Stimulated activated memory B cell treated with anti-CD40 and anti-IgM and Interleukin-4, amounts not matched to agents 10 μg/mL and 1 μg/mL and 100 μg/mL, for 72 hours (primary cell): ENCODE results near the gene LBHD2.
A peak's percentile ranks its signal among the peaks of the same experiment; 100 is the strongest.

Experiments used
- ATAC-seq: fragments of 150-1000 bp; cut with Tn5 transposase; 2 replicates; pipeline ENCODE4 v1.10.0; 2021
- H3K27ac Mint-ChIP-seq: one replicate; pipeline ENCODE4 v1.8.0; 2022; ENCODE audit warnings: mild to moderate bottlenecking, mixed read lengths
- H3K27me3 Mint-ChIP-seq: one replicate; pipeline ENCODE4 v1.8.0; 2022; ENCODE audit warnings: mixed read lengths
- H3K36me3 Mint-ChIP-seq: one replicate; pipeline ENCODE4 v1.8.0; 2022; ENCODE audit warnings: mixed read lengths
- H3K4me1 Mint-ChIP-seq: one replicate; pipeline ENCODE4 v1.8.0; 2022; ENCODE audit warnings: mixed read lengths
- H3K4me3 Mint-ChIP-seq: one replicate; pipeline ENCODE4 v1.8.0; 2022; ENCODE audit warnings: mild to moderate bottlenecking, moderate library complexity, mixed read lengths
- H3K9me3 Mint-ChIP-seq: one replicate; pipeline ENCODE4 v1.8.0; 2022; ENCODE audit warnings: mixed read lengths

LBHD2 gene

GRCh38 chr14:103134405-103134804 is 50.4 kb downstream of the LBHD2 start:
- Mint-ChIP-seq H3K36me3 (no peaks in the 10 kb centered on the region), H3K9me3 (no peaks in the 10 kb centered on the region), H3K27me3 (peaks cover 19% of the 10 kb centered on the region), H3K4me3 (no peak overlapping the region), H3K27ac (no peak overlapping the region), H3K4me1 (peaks cover 3% of the 10 kb centered on the region)
- no peak for ATAC-seq

- Mint-ChIP-seq H3K9me3 (no peaks in the 10 kb centered on the region), H3K36me3 (no peaks in the 10 kb centered on the region), H3K4me3 (no peak overlapping the region), H3K27me3 (peaks cover 20% of the 10 kb centered on the region), H3K27ac (no peak overlapping the region), H3K4me1 (peaks cover 8% of the 10 kb centered on the region)
- ATAC-seq: no peak
These were observed 50.9 kb downstream of the LBHD2 start for GRCh38 chr14:103134919-103135318.

GRCh38 chr14:103135333-103136260 is 51.6 kb downstream of the LBHD2 start:
- H3K4me3 Mint-ChIP-seq: no peak overlapping the region
- no peak for ATAC-seq
- peaks cover 3% of the 10 kb centered on the region for H3K9me3 Mint-ChIP-seq
- H3K27me3 Mint-ChIP-seq: peaks cover 23% of the 10 kb centered on the region
- peaks cover 15% of the 10 kb centered on the region for H3K4me1 Mint-ChIP-seq
- no peaks in the 10 kb centered on the region for H3K36me3 Mint-ChIP-seq
- H3K27ac Mint-ChIP-seq: no peak overlapping the region

GRCh38 chr14:103136388-103137271 is 52.6 kb downstream of the LBHD2 start:
- peaks cover 3% of the 10 kb centered on the region for H3K9me3 Mint-ChIP-seq
- no peak overlapping the region for H3K27ac Mint-ChIP-seq
- H3K36me3 Mint-ChIP-seq: no peaks in the 10 kb centered on the region
- ATAC-seq: no peak
- peaks cover 23% of the 10 kb centered on the region for H3K27me3 Mint-ChIP-seq
- H3K4me1 Mint-ChIP-seq: peaks cover 25% of the 10 kb centered on the region
- no peak overlapping the region for H3K4me3 Mint-ChIP-seq

- Mint-ChIP-seq H3K27me3 (peaks cover 30% of the 10 kb centered on the region), H3K27ac (no peak overlapping the region), H3K36me3 (no peaks in the 10 kb centered on the region), H3K9me3 (peaks cover 3% of the 10 kb centered on the region), H3K4me3 (no peak overlapping the region), H3K4me1 (peaks cover 26% of the 10 kb centered on the region)
- ATAC-seq: no peak
These were observed 53.8 kb downstream of the LBHD2 start for GRCh38 chr14:103137689-103138300.

GRCh38 chr14:103138301-103139131 is 54.5 kb downstream of the LBHD2 start:
- Mint-ChIP-seq H3K27me3 (peaks cover 38% of the 10 kb centered on the region), H3K9me3 (peaks cover 3% of the 10 kb centered on the region), H3K27ac (no peak overlapping the region), H3K4me3 (no peak overlapping the region), H3K36me3 (no peaks in the 10 kb centered on the region), H3K4me1 (peaks cover 26% of the 10 kb centered on the region)
- ATAC-seq: no peak

- H3K4me3 Mint-ChIP-seq: no peak overlapping the region
- peaks cover 26% of the 10 kb centered on the region for H3K4me1 Mint-ChIP-seq
- peaks cover 46% of the 10 kb centered on the region for H3K27me3 Mint-ChIP-seq
- H3K9me3 Mint-ChIP-seq: peaks cover 3% of the 10 kb centered on the region
- H3K27ac Mint-ChIP-seq: peak overlapping the region; percentile 70
- no peak for ATAC-seq
- H3K36me3 Mint-ChIP-seq: no peaks in the 10 kb centered on the region
These were observed 55.4 kb downstream of the LBHD2 start for GRCh38 chr14:103139132-103140025.
